ENCODE results near the gene ASS1.

The ASS1 gene

DNA sequence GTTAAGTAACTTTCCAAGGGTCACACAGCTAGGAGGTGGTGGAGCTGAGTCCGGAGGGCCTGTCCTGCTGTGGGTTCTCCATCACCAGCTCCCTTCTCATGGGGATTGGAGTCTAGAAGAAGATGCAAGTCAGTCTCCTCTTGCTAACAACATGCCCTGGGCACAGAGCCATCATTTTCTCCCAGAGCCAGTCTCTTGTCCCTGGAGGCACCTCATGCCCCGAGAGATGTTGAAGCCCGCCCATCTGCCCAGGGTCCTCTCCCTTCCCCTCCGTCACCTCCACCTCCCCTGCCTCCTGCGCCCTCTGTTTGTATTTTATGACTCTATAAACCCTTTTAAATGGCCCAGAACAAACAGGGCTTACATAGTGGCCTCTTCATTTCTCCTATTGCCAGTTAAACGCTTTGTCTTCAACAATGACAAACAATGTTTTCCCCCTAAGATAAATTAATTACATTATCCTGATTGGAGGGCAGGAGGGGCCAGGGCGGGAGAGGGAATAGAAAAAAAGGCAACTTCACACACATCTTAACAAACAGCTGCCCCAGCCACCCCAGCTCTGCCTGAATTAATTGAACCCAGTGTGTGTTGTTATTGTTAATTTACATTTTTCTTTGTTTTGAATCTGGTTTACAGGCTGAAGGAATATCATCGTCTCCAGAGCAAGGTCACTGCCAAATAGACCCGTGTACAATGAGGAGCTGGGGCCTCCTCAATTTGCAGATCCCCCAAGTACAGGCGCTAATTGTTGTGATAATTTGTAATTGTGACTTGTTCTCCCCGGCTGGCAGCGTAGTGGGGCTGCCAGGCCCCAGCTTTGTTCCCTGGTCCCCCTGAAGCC, 55.8 kb downstream of the ASS1 start:
- peak; percentile 92 for DNase-seq

GRCh38 chr9:130501639-130502038, 56.9 kb downstream of the ASS1 start:
- DNase-seq: peak; percentile 24

- DNase-seq: no peak
These were observed 63.5 kb downstream of the ASS1 start for GRCh38 chr9:130508218-130508617.

DNA sequence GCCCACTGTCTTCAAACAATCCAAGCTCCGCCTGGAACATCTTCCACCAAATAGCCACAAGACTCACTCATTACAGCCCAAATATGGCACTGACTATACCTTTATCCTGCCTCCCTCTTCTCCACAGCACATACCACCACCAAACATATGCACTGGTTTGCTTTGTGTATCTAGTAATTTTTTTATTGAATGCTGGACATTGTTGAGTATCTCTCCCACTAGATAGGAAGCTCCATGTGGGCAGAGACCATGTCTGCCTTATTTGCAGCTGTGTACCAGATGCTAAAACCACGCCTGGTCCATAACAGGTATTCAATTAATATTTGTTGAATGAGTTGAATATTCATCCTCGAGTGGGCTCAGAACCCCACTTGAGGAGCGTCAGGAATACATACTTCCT, 67.4 kb downstream of the ASS1 start:
- DNase-seq: no peak

- no peak for DNase-seq
These were observed 68.3 kb downstream of the ASS1 start for GRCh38 chr9:130513078-130513477.

GRCh38 chr9:130518233-130518632, 73.5 kb downstream of the ASS1 start:
- DNase-seq: no peak

DNA sequence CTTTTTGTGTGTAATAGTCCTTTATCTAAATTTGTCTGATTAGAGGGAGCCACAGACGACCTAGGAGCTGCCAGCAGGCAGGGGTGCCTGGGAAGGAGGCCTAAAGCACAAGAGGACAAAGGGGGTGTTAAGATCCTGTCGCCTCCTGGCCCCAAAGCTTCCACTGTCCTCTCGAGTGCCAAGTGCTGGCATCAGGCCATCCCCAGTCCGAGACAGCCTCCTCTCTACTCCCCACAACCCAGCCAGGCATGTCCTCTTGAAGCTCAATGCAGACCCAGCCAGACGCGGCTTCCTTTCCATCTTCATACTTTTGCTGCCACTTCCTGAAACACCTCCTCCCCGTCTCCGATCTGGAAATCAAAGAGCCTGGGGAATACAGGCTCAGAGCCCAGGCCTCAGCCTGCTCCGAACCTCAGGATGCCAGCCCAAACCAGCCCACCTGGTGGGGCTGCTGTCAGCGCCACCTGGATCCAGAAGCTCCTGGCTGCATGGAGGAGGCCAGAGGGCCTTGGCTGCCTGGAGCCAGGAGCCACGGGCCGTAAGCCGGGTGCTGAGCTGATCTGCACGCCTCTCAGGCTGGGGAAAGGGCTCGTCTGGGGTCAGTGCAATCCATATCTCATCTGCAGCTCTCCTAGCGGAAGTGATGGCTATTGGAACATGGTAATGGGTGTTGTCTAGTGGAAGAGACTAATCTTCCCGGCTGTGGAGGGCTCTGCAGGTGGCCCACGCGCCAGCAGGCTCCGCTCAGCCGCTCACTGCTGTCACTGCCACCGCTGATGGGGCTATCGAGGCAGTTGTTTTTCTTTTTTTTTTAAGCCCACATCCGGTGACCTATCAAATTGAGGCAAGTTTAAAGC, 74.4 kb downstream of the ASS1 start:
- no peak for DNase-seq

DNA sequence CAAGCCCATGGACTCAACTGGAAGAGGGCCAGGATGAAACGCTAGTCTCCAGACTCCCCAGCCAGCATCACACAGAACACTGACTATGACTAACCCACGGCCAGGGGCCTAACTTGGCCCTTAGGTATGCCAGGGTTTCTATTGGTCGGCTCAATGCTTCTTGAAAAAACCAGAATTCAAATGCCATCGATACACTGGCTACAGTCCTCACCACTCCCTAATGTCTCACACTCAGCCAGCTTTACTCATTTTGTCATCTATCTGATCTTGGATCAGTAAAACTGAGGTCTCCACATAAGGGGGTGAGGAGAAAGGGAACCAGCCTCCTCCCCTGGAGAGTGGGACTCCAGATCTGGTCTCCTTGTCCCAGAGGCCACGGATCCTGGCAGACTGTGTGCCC, 75.2 kb downstream of the ASS1 start:
- no peak for DNase-seq

DNA sequence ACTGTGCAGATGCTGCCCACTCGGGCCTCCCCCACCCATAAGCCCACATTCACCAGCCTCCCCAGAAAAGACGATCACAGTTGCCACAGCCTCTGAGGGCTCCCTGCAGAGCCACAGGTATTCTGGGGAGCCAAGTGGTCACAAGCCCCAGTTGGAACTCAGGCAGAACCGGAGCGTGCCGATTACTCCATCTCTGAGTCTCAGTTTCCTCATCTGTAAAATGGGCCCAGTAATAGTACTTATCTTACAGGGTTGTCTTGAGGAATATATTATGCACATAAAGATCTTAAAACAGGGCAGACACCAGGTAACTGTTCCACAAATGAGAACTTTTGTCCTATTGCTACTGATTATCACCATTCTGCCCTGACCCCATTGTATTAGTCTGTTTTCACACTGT, 77.0 kb downstream of the ASS1 start:
- DNase-seq: no peak

- peak; percentile 69 for DNase-seq
These were observed 77.6 kb downstream of the ASS1 start for GRCh38 chr9:130522233-130522808.

DNA sequence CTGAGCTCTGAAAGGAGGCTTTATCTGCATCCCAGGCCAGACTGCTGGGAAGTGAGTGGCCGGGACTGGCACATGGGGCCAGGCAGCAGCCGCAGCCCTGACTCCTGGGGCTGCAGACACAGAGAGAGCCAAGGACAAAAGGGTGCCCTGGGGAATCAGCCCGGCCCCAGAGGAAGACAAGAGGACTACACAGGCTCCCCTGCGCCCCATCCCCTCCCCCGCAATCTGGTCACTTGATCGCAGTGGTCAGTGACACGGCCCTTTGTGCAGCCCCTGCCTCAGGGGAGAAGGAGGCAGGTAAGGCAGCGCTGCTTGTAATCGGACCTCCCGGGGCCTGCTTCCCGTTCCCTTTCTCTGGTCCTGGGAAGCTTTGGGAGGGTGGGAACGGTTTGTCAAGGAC, 79.2 kb downstream of the ASS1 start:
- DNase-seq: no peak

DNA sequence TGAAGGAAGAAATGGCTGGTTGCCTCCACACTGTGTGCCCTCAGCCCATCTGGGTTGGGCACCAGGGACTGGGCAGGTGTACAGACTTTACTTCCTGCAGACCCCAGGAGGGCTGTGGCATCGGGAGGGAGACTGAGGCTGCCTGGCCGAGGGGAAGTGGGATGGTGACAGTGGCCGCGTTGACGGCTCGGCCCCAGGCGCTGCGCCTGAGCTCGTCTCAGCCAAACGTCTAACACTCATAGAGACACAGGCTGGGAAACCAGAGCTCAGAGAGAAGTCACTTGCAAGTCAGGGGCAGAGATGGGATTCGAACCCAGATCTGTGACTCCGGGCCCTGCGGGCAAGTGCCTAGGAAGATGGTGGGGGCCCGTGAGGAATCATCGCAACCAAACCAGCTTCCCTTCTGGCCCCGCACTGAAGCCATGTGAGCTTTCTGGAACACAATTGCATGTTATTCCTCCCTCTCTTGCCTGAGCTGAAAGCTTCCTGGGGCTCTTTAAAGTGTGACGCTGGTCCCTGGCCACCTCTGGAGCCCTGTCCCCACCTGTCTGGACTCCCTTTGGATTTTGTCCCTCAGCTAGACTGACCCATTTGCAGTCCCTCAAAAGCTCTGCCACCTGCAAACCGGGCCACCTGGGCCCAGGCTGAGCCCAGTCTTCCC, 81.6 kb downstream of the ASS1 start:
- DNase-seq: no peak

- no peak for DNase-seq
These were observed 82.3 kb downstream of the ASS1 start for GRCh38 chr9:130526854-130527650.

DNA sequence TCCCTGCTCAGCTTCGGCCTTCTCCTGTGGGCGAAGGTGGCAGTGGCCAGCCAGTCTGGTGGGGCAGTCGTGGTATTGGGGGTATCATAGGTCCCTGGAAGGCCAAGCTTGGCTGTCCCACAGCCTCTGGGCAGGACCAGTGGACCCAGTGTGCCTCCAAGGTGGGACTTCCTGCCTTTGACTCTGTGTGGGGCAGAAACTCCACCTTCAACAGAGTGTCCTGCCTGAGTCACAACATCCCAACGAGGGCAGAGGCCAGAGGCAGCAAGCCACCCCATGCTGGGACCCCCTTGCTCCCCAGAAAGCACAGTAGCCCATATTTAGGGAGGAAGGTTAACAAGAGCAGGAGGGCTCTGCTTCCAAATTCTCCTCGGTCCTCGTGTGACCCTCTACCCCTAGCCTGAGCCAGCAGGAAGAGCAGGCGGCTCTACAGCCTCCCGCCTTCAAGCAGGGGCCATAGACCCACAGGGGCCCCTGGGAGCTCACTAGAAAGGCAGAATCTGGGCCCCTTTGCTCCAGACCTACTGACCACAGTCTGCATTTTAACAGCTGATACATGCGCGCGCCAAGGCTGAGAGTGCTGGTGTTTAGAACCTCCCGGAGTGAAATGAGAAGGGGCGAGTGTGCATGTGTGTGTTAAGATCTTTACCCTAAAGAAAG, 83.0 kb downstream of the ASS1 start:
- no peak for DNase-seq

DNA sequence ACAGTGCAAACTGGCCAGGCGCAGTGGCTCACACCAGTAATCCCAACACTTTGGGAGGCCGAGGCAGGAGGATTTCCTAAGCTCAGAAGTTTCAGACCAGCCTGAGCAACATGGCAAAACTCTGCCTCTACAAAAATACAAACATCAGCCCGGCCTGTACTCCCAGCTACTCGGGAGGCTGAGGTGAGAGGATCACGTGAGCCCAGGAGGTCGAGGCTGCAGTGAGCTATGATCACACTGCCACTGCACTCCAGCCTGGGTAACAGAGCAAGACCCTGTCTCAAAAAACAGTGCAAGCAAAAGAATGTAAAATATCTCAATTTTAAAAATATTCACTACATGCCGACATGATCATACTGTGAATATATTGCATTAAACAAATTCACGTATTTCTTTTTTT, 83.9 kb downstream of the ASS1 start:
- no peak for DNase-seq

GRCh38 chr9:130530938-130531337, 86.2 kb downstream of the ASS1 start:
- DNase-seq: no peak

DNA sequence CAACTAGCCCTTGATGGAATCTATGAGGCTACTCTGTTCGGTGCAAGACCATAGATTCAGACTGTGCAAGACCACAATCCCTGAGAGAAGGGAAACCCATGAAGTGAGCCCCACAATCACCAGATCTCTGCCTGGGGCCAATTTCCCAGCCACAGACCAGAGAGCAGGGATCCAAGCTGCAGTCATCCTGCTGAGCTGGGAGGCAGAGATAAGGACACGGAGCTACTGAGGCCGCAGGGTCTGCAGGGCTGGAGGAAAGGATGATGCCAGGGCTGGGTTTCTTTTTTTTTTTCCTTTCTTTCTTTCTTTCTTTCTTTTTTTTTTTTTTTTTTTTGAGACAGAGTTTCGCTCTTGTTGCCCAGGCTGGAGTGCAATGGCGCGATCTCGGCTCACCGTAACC, 86.9 kb downstream of the ASS1 start:
- DNase-seq: no peak

DNA sequence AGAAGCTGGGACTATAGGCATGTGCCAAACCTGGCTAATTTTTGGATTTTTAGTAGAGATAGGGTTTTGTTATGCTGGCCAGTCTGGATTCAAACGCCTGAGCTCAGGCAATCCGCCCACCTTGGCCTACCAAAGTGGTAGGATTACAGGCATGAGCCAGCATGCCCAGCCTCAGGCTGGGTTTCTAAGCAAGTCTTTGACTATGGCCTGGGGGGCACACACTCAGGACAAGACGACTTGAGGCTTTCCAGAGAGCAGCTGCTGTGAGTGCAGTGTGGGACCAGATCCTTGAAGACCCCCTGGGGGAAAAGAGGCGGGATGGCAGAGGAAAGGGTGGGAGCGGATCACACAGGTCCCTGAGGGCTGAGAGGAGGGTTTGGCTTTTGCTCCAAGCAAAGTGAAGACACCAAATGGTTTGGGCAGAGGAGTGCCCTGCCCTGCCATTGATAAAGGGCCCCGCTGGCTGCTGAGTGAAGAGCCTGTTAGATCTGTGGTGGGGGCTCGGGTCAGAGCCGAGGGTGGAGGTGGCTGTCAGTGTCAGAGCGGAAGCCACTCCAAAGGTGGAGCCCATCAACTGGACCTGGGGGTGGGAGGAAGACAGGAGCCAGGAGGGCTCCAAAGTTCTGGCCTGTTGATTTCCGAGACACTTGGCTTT, 87.8 kb downstream of the ASS1 start:
- peak; percentile 59 for DNase-seq

DNA sequence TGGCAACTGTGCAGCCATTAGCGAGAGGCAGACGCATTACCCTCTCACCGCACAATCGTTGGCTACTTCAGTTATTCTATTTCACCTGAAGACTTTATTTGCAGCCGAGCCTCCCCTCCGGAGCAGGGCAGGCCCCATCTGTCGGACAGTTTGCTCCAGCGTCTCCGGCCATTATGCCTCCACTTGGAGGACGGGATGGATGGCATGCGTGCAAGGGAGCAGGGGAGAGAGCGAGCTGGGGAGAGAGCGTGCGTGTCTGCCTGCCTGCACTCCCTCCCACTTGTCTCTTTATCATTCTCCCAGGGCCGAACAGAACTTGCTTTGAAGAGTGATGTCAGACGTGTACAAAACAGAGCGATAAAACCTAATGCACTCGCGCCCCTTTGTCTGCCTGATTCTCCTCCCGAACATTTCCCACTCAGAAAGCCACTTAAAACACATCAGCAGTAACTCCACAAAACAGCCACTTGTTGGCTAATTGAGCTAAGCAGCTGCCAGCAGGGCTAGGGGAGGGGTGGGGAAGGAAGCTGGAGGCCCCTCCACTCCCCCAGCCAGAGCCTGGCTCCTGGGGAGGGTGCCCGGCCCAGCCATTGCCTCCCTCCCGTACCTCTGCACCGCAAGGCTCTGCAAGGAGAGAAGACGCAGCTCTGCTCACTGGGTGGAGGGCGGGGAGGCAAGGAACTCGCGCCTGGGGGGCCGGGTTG, 91.2 kb downstream of the ASS1 start:
- DNase-seq: peak; percentile 86

- no peak for DNase-seq
These were observed 91.9 kb downstream of the ASS1 start for GRCh38 chr9:130536701-130537107.
